GM12891 (cell line): ENCODE results near the gene ATP6V1E1.

ENCODE experiments used
- POLR2A ChIP-seq: IDR thresholded peaks from 2 replicates; pipeline ENCODE4 v1.6.1; 2011; ENCODE audit warnings: low read depth, low read length, control low read depth
- POLR2AphosphoS5 ChIP-seq: IDR thresholded peaks from 2 replicates; pipeline ENCODE4 v1.6.1; 2011; ENCODE audit warnings: low read depth, low read length, control low read depth
- TAF1 ChIP-seq: IDR thresholded peaks from 2 replicates; pipeline ENCODE4 v1.6.1; 2011; ENCODE audit warnings: low read depth, low read length, control low read depth

- no peak for TF ChIP-seq POLR2AphosphoS5
- TF ChIP-seq POLR2A, result no peak
- no peak for TF ChIP-seq TAF1
Measured at GRCh38 chr22:17665248-17665647, 36.7 kb upstream of the ATP6V1E1 start.
